H9 (cell line): ENCODE measurements around the gene AQP2. TPM values are rescaled to one million over a fixed set of nuclear protein-coding genes. Genes with fewer than 3 reads are reported as not detected.

Experiments
- DNase-seq: peaks from one replicate; pipeline ENCODE4 v3.0.0-alpha.2; 2017
- H2AFZ ChIP-seq: one replicate; pipeline ENCODE4 v1.6.1; 2013; ENCODE audit warnings: mild to moderate bottlenecking, low read length, control low read depth, moderate library complexity
- H2AK5ac ChIP-seq: 2 replicates; pipeline ENCODE4 v1.6.1; 2013; ENCODE audit warnings: low read length, control low read depth, mixed read lengths; ENCODE audit not compliant: insufficient read length
- H2BK120ac ChIP-seq: one replicate; pipeline ENCODE4 v1.6.1; 2013; ENCODE audit warnings: low read depth, mild to moderate bottlenecking, low read length, control low read depth, inconsistent platforms; ENCODE audit not compliant: poor library complexity, severe bottlenecking
- H2BK12ac ChIP-seq: 2 replicates; pipeline ENCODE4 v1.6.1; 2013; ENCODE audit warnings: low read length, control low read depth, mixed read lengths, low read depth; ENCODE audit not compliant: insufficient read length
- H2BK15ac ChIP-seq: 2 replicates; pipeline ENCODE4 v1.6.1; 2013; ENCODE audit warnings: low read depth, low read length, control low read depth
- H2BK20ac ChIP-seq: one replicate; pipeline ENCODE4 v1.6.1; 2013; ENCODE audit warnings: low read depth, mild to moderate bottlenecking, low read length, control low read depth, inconsistent platforms; ENCODE audit not compliant: poor library complexity, severe bottlenecking
- H2BK5ac ChIP-seq: 2 replicates; pipeline ENCODE4 v1.6.1; 2013; ENCODE audit warnings: low read length, control low read depth, mixed read lengths; ENCODE audit not compliant: insufficient read length
- H3K14ac ChIP-seq: 2 replicates; pipeline ENCODE4 v1.6.1; 2013; ENCODE audit warnings: low read length, control low read depth; ENCODE audit not compliant: insufficient read depth
- H3K18ac ChIP-seq: 2 replicates; pipeline ENCODE4 v1.6.1; 2013; ENCODE audit warnings: low read depth, mild to moderate bottlenecking, mixed read lengths, low read length, control low read depth; ENCODE audit not compliant: insufficient read length
- H3K23ac ChIP-seq: 2 replicates; pipeline ENCODE4 v1.6.1; 2013; ENCODE audit warnings: low read length, control low read depth, mixed read lengths, low read depth; ENCODE audit not compliant: insufficient read length
- H3K23me2 ChIP-seq: 2 replicates; pipeline ENCODE4 v1.6.1; 2013; ENCODE audit warnings: low read depth, mild to moderate bottlenecking, mixed read lengths, low read length, control low read depth; ENCODE audit not compliant: insufficient read length, poor library complexity, severe bottlenecking
- H3K27ac ChIP-seq: 2 replicates; pipeline ENCODE4 v1.5.1; 2013; ENCODE audit warnings: low read length, control low read depth, mixed read lengths, low read depth; ENCODE audit not compliant: insufficient read length
- H3K27me3 ChIP-seq: 2 replicates; pipeline ENCODE4 v1.6.1; 2013; ENCODE audit warnings: low read length, control low read depth, inconsistent platforms; ENCODE audit not compliant: insufficient read depth
- H3K4ac ChIP-seq: 2 replicates; pipeline ENCODE4 v1.6.1; 2013; ENCODE audit warnings: low read depth, mild to moderate bottlenecking, control low read depth, inconsistent platforms, low read length, moderate library complexity
- H3K4me1 ChIP-seq: 2 replicates; pipeline ENCODE4 v1.6.1; 2013; ENCODE audit warnings: low read length, control low read depth, inconsistent platforms; ENCODE audit not compliant: insufficient read depth
- H3K4me2 ChIP-seq: 2 replicates; pipeline ENCODE4 v1.6.1; 2013; ENCODE audit warnings: low read length, control low read depth, mixed read lengths; ENCODE audit not compliant: insufficient read length, insufficient read depth
- H3K56ac ChIP-seq: 2 replicates; pipeline ENCODE4 v1.6.1; 2013; ENCODE audit warnings: low read depth, mild to moderate bottlenecking, mixed read lengths, low read length, control low read depth; ENCODE audit not compliant: insufficient read length
- H3K79me1 ChIP-seq: 2 replicates; pipeline ENCODE4 v1.6.1; 2013; ENCODE audit warnings: low read depth, mild to moderate bottlenecking, moderate library complexity, low read length, control low read depth, inconsistent platforms; ENCODE audit not compliant: insufficient read depth, poor library complexity, severe bottlenecking
- H3K79me2 ChIP-seq: 2 replicates; pipeline ENCODE4 v1.6.1; 2013; ENCODE audit warnings: low read length, control low read depth, inconsistent platforms; ENCODE audit not compliant: insufficient read depth
- H3K9ac ChIP-seq: 2 replicates; pipeline ENCODE4 v1.6.1; 2013; ENCODE audit warnings: low read length, control low read depth, mixed read lengths; ENCODE audit not compliant: insufficient read length; ENCODE audit errors: extremely low read depth
- H3K9me3 ChIP-seq: one replicate; pipeline ENCODE4 v1.6.1; 2013; ENCODE audit warnings: low read depth, low read length, inconsistent platforms; ENCODE audit not compliant: control insufficient read depth
- H3T11ph ChIP-seq: one replicate; pipeline ENCODE4 v1.6.1; 2013; ENCODE audit warnings: mild to moderate bottlenecking, low read length, control low read depth, inconsistent platforms
- H4K20me1 ChIP-seq: one replicate; pipeline ENCODE4 v1.6.1; 2013; ENCODE audit not compliant: control insufficient read depth, insufficient read length, insufficient read depth
- H4K5ac ChIP-seq: 2 replicates; pipeline ENCODE4 v1.6.1; 2013; ENCODE audit warnings: low read depth, mild to moderate bottlenecking, mixed read lengths, low read length, control low read depth; ENCODE audit not compliant: insufficient read length
- H4K8ac ChIP-seq: replicated peaks from 2 replicates; pipeline ENCODE4 v1.6.1; 2013; ENCODE audit warnings: low read length, control low read depth, mixed read lengths, low read depth; ENCODE audit not compliant: insufficient read length
- H4K91ac ChIP-seq: 2 replicates; pipeline ENCODE4 v1.6.1; 2013; ENCODE audit warnings: low read depth, mild to moderate bottlenecking, moderate library complexity, mixed read lengths, low read length, control low read depth; ENCODE audit not compliant: insufficient read length
- H3K27ac Mint-ChIP-seq, 3 experiments: 2 replicates in 2 of 3; 3 replicates in 1 of 3; pipeline ENCODE4 v1.8.0; 2020 to 2021; ENCODE audit warnings: mixed read lengths in 3 of 3, mild to moderate bottlenecking in 1 of 3, moderate library complexity in 1 of 3
- H3K27me3 Mint-ChIP-seq: 2 replicates; pipeline ENCODE4 v1.8.0; 2021; ENCODE audit warnings: low read depth, mild to moderate bottlenecking, moderate library complexity, mixed read lengths
- H3K36me3 Mint-ChIP-seq, 3 experiments: 2 replicates in 2 of 3; 3 replicates in 1 of 3; pipeline ENCODE4 v1.8.0; 2020 to 2021; ENCODE audit warnings: low read depth in 3 of 3, mixed read lengths in 3 of 3; ENCODE audit not compliant: insufficient read depth in 1 of 3
- H3K4me1 Mint-ChIP-seq, 2 experiments: 2 replicates each; pipeline ENCODE4 v1.8.0; 2020; ENCODE audit warnings: mixed read lengths in 2 of 2
- H3K4me3 Mint-ChIP-seq, 2 experiments: 2 replicates in 1 of 2; 3 replicates in 1 of 2; pipeline ENCODE4 v1.8.0; 2020 to 2021; ENCODE audit warnings: mild to moderate bottlenecking in 2 of 2, mixed read lengths in 2 of 2, moderate library complexity in 1 of 2
- H3K9me3 Mint-ChIP-seq, 2 experiments: 2 replicates in 1 of 2; 3 replicates in 1 of 2; pipeline ENCODE4 v1.8.0; 2020; ENCODE audit warnings: mild to moderate bottlenecking in 2 of 2, mixed read lengths in 2 of 2, moderate library complexity in 1 of 2
- WGBS: extraction: QIAGEN DNeasy Blood & Tissue Kit; methylation state at CpG from one replicate; pipeline ENCODE4 v1.1.7; 2013; ENCODE audit warnings: missing lambda C conversion rate, low lambda C conversion rate, mixed read lengths; ENCODE audit not compliant: insufficient read length; ENCODE audit errors: extremely low coverage; 5-methylcytosine and 5-hydroxymethylcytosine counted together
- total RNA-seq: library from RNA; stranded (reverse); gene quantifications from 2 replicates; pipeline ENCODE4 v1.2.1, GENCODE V29; 2021
- TF ChIP-seq, protein P1 (sequence below): fragments of 200-600 bp; sonication (generic); conservative IDR thresholded peaks from 3 replicates; pipeline ENCODE4 v1.8.0; 2021; ENCODE audit warnings: antibody characterized with exemption, mild to moderate bottlenecking

Gene AQP2
- total RNA-seq, 1 experiment from 2014 or later, result not detected

DNA sequence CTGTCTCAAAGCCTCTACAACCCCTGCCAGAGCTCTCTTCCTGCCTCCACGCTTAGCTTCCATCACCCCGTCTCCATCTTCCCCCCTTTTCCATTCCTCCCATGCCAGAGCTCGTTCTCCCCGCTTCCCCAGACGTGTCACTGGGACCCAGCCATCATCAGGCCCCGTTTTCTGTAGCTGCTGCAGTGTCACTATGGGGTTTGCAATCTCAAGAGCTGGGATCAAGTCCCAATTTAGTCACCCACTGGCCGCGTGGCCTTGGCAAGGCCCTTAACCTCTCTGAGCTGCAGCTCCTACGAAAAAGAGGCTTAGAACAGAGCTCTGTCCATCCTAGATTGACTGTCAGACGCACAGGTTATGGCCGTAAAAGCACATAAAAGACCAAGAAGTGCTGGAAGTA lies 45.9 kb upstream of the AQP2 start:
- H3K9me3 Mint-ChIP-seq, result no peaks in the 10 kb centered on the region
- no peaks in the 10 kb centered on the region for H4K20me1 ChIP-seq
- peaks cover 12 to 36% of the 10 kb centered on the region in 2 experiments for H3K4me1 Mint-ChIP-seq
- H3K9me3 ChIP-seq, result no peaks in the 10 kb centered on the region
- H3K56ac ChIP-seq, result no peak overlapping the region
- no peak overlapping the region for H2BK20ac ChIP-seq
- no peak overlapping the region for H3K27ac Mint-ChIP-seq
- no peak overlapping the region for H4K8ac ChIP-seq
- no peak overlapping the region for H4K91ac ChIP-seq
- no peaks in the 10 kb centered on the region; the same call in 1 of the 2 replicates for H3K27me3 ChIP-seq
- no peaks in the 10 kb centered on the region for H3K23me2 ChIP-seq
- no peak overlapping the region for H3K14ac ChIP-seq
- H2AK5ac ChIP-seq, result no peak overlapping the region
- H3K4me2 ChIP-seq, result no peak overlapping the region
- no peak overlapping the region for H2BK12ac ChIP-seq
- no peak overlapping the region for H3K9ac ChIP-seq
- H2BK5ac ChIP-seq, result no peak overlapping the region
- H3K79me2 ChIP-seq, result no peaks in the 10 kb centered on the region
- H3K27me3 Mint-ChIP-seq, result peaks cover 64% of the 10 kb centered on the region
- no peak overlapping the region for H2BK120ac ChIP-seq
- H3K4me1 ChIP-seq, result no peaks in the 10 kb centered on the region
- no peaks in the 10 kb centered on the region for H3K79me1 ChIP-seq
- no peak overlapping the region for H3K27ac ChIP-seq
- no peak overlapping the region for H3K4ac ChIP-seq
- no peak overlapping the region for H2AFZ ChIP-seq
- no peak overlapping the region for H4K5ac ChIP-seq
- no peak for DNase-seq
- no peak overlapping the region for H3T11ph ChIP-seq
- TF ChIP-seq, protein P1, sequence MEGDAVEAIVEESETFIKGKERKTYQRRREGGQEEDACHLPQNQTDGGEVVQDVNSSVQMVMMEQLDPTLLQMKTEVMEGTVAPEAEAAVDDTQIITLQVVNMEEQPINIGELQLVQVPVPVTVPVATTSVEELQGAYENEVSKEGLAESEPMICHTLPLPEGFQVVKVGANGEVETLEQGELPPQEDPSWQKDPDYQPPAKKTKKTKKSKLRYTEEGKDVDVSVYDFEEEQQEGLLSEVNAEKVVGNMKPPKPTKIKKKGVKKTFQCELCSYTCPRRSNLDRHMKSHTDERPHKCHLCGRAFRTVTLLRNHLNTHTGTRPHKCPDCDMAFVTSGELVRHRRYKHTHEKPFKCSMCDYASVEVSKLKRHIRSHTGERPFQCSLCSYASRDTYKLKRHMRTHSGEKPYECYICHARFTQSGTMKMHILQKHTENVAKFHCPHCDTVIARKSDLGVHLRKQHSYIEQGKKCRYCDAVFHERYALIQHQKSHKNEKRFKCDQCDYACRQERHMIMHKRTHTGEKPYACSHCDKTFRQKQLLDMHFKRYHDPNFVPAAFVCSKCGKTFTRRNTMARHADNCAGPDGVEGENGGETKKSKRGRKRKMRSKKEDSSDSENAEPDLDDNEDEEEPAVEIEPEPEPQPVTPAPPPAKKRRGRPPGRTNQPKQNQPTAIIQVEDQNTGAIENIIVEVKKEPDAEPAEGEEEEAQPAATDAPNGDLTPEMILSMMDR, result no peak
- no peak overlapping the region for H2BK15ac ChIP-seq
- no CpG with 5 or more reads among the region's 11 CpGs for WGBS
- H3K36me3 Mint-ChIP-seq, result no peaks in the 10 kb centered on the region; a peak in 1 of 7 replicates
- peak overlapping the region in 1 of 2 experiments; percentile 75; a peak in 1 of 5 replicates for H3K4me3 Mint-ChIP-seq
- no peak overlapping the region for H3K18ac ChIP-seq
- H3K23ac ChIP-seq, result no peak overlapping the region
